WI38 (cell line): Measurements from ENCODE around the gene OASL.

Source experiments
- H3K4me3 ChIP-seq: 2 replicates; pipeline ENCODE4 v1.5.1; 2011; ENCODE audit warnings: low read depth, mild to moderate bottlenecking, control low read depth, low read length
- TF ChIP-seq, protein P1 (sequence below): IDR thresholded peaks from 2 replicates; pipeline ENCODE4 v1.5.1; 2012; ENCODE audit warnings: low read depth, mild to moderate bottlenecking, control low read depth, low read length

Gene OASL

DNA sequence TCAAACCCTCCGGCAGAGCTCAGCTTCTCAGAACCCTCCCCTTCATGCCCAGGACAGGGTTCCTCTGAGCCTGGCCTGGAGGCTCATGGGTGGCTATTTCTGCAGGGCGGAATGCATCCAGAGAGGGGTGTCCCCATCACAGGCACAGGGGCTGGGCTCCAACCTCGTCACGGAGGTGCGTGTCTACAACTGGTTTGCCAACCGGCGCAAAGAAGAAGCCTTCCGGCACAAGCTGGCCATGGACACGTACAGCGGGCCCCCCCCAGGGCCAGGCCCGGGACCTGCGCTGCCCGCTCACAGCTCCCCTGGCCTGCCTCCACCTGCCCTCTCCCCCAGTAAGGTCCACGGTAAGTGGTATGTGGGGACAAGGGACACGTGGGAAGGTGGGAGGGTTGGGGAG lies 45.0 kb downstream of the OASL start:
- TF ChIP-seq, protein P1, sequence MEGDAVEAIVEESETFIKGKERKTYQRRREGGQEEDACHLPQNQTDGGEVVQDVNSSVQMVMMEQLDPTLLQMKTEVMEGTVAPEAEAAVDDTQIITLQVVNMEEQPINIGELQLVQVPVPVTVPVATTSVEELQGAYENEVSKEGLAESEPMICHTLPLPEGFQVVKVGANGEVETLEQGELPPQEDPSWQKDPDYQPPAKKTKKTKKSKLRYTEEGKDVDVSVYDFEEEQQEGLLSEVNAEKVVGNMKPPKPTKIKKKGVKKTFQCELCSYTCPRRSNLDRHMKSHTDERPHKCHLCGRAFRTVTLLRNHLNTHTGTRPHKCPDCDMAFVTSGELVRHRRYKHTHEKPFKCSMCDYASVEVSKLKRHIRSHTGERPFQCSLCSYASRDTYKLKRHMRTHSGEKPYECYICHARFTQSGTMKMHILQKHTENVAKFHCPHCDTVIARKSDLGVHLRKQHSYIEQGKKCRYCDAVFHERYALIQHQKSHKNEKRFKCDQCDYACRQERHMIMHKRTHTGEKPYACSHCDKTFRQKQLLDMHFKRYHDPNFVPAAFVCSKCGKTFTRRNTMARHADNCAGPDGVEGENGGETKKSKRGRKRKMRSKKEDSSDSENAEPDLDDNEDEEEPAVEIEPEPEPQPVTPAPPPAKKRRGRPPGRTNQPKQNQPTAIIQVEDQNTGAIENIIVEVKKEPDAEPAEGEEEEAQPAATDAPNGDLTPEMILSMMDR: no peak
- no peak overlapping the region for H3K4me3 ChIP-seq

DNA sequence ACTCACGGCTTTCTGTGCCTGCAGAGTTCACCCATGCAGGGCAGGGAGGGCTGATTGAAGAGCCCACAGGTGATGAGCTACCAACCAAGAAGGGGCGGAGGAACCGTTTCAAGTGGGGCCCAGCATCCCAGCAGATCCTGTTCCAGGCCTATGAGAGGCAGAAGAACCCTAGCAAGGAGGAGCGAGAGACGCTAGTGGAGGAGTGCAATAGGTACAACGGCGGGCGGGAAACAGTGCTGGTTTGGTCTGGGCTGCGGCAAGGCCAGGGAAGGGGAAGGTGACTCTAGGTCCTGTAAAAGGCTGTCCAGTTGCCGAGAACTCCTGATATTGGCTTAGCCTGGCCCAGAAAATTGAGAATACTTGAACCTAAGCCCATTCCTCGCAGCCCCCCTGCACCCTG lies 45.5 kb downstream of the OASL start:
- TF ChIP-seq, protein P1: no peak
- H3K4me3 ChIP-seq: no peak overlapping the region

DNA sequence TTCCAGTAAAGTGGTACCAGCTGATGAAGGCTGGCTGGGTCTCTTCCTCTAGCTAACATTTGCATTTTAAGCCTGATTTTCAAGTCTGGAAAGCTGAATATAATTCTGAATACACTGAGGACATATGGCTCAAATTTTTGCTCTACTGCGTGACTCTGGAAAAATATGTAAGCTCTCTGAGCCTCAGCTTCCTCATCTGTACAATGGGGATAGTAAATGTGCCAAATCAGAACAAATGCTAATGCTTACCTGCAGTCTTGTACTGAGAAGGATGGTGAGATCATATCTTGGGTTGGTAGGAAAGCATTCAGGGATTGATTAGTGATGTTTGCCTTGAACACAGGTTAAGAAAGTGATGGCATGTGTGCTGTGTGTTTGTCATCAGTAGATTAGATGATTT lies 46.1 kb downstream of the OASL start:
- TF ChIP-seq, protein P1: no peak
- H3K4me3 ChIP-seq: no peak overlapping the region

DNA sequence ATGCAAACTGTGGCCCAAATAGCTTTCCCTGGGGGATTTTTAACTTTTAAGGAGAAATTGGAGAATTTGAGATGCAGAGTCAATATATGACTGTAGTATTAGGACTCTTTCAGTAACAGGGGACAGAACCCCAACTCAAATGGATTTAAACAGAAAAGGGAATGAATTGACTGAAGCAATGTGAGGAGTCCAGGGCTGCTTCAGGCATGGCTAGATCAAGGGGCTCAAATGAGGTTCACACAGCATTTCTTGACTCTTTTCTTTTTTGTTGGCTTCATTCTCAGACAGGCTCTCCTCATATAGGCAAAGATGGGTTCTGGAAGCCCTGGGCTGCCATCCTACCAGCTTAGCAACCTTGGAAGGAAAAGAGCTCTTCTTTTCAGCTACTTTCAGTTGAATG lies 47.1 kb downstream of the OASL start:
- TF ChIP-seq, protein P1: no peak
- H3K4me3 ChIP-seq: no peak overlapping the region

DNA sequence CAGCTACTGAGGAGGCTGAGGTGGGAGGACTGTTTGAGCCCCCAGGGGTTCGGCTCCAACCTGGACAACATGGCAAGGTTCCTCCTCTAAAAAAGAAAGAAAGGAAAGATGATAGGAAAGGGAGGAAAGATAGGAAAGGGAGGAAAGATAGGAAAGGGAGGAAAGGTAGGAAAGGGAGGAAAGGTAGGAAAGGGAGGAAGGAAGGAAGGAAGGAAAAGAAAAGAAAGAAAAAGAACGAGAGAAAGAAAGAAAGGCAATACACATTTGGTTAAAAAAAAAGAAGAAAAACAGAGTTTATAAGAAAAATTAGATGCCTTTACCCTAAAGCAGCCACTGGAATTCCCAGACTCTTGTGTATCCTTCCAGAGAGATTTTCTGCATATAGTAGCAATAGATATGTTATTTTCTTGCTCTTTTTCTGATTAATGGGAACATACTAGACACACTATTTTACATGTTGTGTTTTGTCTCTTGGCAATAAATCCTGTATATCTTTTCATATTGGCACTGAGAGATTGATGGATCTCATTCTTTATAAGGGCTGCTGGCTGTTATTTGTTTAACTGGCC lies 48.5 kb downstream of the OASL start:
- no peak overlapping the region for H3K4me3 ChIP-seq
- TF ChIP-seq, protein P1: no peak

DNA sequence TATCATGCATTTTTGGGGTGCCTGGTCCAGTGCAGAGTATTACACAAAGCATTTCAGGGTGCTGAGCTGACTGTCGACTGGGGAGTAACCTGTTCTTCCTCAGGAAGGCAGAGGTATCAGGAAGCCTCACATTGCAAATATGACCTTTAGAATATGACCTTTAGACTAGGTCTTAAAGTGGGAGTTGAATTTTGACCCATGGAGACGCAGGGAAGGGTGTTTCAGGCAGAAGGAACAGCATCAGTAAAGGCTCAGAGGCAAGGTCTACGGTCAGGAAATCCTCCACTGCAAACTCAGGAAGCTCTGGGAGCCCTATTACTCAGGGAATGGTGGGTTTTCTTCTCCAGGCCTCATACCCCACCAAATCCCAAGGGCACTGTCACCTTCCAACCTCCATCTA lies 49.4 kb downstream of the OASL start:
- H3K4me3 ChIP-seq: no peak overlapping the region
- TF ChIP-seq, protein P1: no peak

DNA sequence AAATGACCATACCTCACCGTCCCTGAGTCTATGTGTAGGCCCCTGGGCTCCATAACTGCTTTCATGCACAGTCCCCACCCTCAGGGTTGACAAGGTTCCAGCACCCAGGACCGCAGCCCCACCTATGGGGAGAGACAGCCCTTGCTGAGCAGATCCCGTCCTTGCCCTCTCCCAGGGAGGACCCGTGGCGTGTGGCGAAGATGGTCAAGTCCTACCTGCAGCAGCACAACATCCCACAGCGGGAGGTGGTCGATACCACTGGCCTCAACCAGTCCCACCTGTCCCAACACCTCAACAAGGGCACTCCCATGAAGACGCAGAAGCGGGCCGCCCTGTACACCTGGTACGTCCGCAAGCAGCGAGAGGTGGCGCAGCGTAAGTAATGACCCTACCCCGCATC lies 50.4 kb downstream of the OASL start:
- H3K4me3 ChIP-seq: no peak overlapping the region
- TF ChIP-seq, protein P1: no peak
